HFFc6 (cell line): ENCODE data around the gene EFCAB6. TPM values are rescaled to one million over a fixed set of nuclear protein-coding genes. Genes with fewer than 3 reads are reported as not detected.

ENCODE experiments used
- DNase-seq: peaks from one replicate; pipeline ENCODE4 v3.0.0-alpha.2; 2018
- H3K27ac Mint-ChIP-seq: 2 replicates; pipeline ENCODE4 v1.8.0; 2020; ENCODE audit warnings: mild to moderate bottlenecking, mixed read lengths
- H3K27me3 Mint-ChIP-seq: 2 replicates; pipeline ENCODE4 v1.8.0; 2021; ENCODE audit warnings: mild to moderate bottlenecking, moderate library complexity, mixed read lengths; ENCODE audit not compliant: insufficient read depth
- H3K36me3 Mint-ChIP-seq: 2 replicates; pipeline ENCODE4 v1.8.0; 2021; ENCODE audit warnings: low read depth, mixed read lengths
- H3K4me1 Mint-ChIP-seq: 2 replicates; pipeline ENCODE4 v1.8.0; 2020; ENCODE audit warnings: low read depth, mixed read lengths
- H3K4me3 Mint-ChIP-seq: 2 replicates; pipeline ENCODE4 v1.8.0; 2020; ENCODE audit warnings: mild to moderate bottlenecking, moderate library complexity, mixed read lengths
- H3K9me3 Mint-ChIP-seq: 2 replicates; pipeline ENCODE4 v1.8.0; 2020; ENCODE audit warnings: mild to moderate bottlenecking, mixed read lengths
- total RNA-seq, 6 experiments: library from RNA; stranded (reverse); fragmentation: NEBNext Ultra II Directional; extraction: Animal tissue kit (Norgen Biotek cat#: 25700); gene quantifications; 2 replicates in 1 of 6; 3 replicates in 5 of 6; pipeline ENCODE4 v1.2.3, GENCODE V29; 2021
- TF ChIP-seq, protein P1 (sequence below): fragments of 200-600 bp; sonication (generic); IDR thresholded peaks from 2 replicates; pipeline ENCODE4 v1.5.0; 2021; ENCODE audit warnings: antibody characterized with exemption, mild to moderate bottlenecking

EFCAB6 gene
- total RNA-seq, 6 experiments from 2014 or later, result 0.33 to 0.95 (median 0.64) TPM

DNA sequence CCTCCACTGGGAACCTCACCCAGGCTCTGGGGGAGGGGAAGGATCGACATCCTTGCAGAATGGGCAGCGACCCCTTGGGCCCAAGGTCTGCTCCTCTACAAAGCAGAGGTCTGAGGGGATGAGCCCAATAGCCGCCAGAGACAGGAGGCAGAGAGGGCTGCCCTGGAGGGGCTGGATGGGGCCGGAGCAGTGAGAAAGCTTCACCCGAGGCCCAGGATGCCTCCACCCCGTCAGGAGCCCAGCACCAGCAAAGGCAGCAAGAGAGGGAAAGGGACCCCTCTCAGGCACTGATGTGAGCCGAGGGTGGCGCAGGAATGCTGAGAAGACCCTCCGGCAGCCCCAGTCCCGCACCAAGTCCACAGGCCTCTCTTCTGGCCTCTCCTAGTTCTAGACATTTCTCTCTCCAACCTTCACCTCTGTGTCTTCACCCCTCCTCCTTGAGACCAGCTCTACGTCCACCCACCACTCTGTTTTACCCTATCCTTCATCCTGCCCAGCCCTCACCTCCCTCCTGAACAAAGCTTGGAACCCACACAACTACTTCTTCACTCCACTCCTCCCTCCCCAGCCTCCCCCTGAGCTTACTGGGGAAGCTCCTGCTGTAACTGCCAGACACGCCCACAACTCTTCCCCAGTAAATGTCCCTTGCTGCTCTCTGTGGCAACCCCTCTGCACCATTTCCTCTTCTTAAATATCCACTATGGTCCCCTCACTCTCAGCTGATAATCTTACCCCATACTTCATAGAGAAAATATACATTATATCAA is 268.4 kb downstream of the EFCAB6 start:
- Mint-ChIP-seq H3K4me3 (no peak overlapping the region), H3K27ac (no peak overlapping the region), H3K9me3 (peaks cover 77% of the 10 kb centered on the region), H3K36me3 (peaks cover 11% of the 10 kb centered on the region), H3K4me1 (no peaks in the 10 kb centered on the region), H3K27me3 (no peaks in the 10 kb centered on the region; the same call in none of the 2 replicates)
- DNase-seq, result no peak
- TF ChIP-seq, protein P1, sequence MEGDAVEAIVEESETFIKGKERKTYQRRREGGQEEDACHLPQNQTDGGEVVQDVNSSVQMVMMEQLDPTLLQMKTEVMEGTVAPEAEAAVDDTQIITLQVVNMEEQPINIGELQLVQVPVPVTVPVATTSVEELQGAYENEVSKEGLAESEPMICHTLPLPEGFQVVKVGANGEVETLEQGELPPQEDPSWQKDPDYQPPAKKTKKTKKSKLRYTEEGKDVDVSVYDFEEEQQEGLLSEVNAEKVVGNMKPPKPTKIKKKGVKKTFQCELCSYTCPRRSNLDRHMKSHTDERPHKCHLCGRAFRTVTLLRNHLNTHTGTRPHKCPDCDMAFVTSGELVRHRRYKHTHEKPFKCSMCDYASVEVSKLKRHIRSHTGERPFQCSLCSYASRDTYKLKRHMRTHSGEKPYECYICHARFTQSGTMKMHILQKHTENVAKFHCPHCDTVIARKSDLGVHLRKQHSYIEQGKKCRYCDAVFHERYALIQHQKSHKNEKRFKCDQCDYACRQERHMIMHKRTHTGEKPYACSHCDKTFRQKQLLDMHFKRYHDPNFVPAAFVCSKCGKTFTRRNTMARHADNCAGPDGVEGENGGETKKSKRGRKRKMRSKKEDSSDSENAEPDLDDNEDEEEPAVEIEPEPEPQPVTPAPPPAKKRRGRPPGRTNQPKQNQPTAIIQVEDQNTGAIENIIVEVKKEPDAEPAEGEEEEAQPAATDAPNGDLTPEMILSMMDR, result no peak

DNA sequence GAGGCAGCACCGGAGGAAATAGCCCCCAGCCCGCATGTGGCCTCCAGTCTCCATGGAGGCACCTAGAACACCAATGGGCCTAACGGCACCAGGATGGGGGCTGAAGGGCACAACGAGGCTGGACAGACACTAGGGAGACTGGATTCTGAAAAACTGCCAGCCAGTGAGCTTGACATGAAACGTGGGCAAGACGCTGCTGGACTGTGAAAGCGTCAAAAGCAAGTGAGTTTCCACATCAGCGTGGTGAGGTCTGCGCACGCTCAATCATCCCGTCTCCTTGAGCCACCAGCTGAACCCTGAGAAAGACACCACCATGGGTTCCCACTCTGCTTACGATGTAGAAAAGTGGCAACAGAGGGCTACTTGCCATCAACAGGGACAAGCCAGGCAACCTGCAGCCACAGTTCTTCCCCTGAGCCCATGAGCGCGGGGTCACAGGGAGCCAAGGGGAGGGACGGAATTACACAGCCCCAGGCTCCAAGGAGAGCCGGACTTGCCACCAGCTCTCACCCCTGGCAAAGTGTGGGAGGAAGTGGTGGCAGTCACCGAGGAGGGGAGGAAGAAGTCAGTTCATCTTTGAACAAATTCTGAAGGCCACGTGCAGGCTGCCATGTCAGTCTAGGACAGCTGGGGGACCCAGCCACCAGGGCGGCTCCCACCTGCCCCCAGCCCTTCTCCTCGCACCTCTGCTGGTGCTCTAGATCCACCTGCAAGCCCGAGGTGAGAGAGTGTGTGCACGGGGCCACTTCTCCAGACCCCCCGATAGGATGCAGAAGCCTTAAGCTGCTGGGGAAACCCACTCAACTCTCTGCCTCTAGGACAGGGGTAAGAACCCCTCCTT is 269.2 kb downstream of the EFCAB6 start:
- peaks cover 15% of the 10 kb centered on the region for H3K36me3 Mint-ChIP-seq
- no peaks in the 10 kb centered on the region for H3K4me1 Mint-ChIP-seq
- no peaks in the 10 kb centered on the region; the same call in none of the 2 replicates for H3K27me3 Mint-ChIP-seq
- no peak overlapping the region for H3K4me3 Mint-ChIP-seq
- H3K27ac Mint-ChIP-seq, result no peak overlapping the region
- DNase-seq, result no peak
- TF ChIP-seq, protein P1, result no peak
- peaks cover 85% of the 10 kb centered on the region for H3K9me3 Mint-ChIP-seq

DNA sequence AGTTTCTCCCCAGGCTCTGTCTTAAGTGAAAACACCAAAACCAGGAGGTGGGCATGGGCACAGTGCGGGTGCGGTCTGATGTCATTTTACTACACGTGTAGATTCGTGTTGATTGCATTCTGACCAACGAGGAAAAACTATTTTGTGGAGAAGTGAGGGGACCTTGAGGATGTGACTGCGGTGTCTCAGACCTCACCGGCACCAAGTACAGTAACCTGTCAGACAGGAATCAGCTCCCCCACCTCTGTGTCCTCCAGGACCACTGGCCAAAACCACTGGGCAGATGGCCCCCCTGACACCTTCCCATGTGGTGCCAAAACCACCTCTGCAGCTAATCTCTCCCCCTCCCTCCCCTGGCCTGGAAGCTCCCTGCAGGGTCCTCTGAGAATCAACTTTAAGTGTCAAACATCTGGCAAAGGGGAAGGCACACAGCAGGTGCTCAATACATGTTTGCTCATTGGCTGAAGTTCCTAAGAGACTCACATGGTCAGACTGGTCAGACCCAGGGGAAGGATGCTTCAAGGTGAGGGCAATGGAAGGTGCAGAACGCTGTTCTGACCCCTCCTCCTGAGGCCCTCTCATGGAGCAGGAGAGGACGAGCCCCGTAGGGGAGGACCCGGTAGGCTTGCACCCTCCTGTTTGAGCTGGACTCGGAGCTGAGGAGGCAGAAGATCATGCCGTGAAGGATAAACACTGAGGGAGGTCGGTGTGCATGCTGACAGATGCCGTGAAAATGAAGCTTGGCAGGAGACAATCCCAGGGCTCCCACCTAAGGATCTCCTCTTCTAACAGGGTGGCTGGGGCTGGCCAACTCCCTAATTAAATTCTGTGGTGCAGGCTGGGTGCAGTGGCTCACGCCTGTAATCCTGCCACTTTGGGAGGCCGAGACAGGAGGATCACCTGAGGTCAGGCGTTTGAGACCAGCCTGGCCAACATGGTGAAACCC is 270.4 kb downstream of the EFCAB6 start:
- no peaks in the 10 kb centered on the region; the same call in none of the 2 replicates for H3K27me3 Mint-ChIP-seq
- DNase-seq, result no peak
- no peaks in the 10 kb centered on the region for H3K4me1 Mint-ChIP-seq
- no peak overlapping the region for H3K4me3 Mint-ChIP-seq
- H3K36me3 Mint-ChIP-seq, result peaks cover 11% of the 10 kb centered on the region
- no peak overlapping the region for H3K27ac Mint-ChIP-seq
- peaks cover 90% of the 10 kb centered on the region for H3K9me3 Mint-ChIP-seq
- TF ChIP-seq, protein P1, result no peak

DNA sequence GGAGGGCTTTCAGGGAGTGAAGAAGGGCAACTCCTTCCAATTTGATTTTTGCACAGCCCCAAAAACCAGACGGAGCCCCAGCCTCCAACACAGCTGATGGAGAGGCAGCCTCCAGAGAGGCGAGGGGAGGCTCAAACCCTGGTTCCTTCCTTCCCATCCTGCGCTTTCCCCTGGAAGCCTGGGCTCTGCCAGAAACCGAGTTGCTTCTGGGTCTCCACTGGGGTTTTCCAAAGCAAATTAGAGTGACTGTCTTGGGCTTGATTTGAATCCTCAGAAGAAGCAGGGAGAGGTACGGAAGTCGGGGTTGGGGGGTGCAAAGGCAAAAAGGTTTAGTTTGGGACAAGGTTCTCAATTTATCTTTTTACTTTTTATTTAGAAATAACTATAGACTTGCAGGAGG is 271.1 kb downstream of the EFCAB6 start:
- Mint-ChIP-seq H3K36me3 (peaks cover 10% of the 10 kb centered on the region), H3K27me3 (no peaks in the 10 kb centered on the region; the same call in none of the 2 replicates), H3K9me3 (peaks cover 83% of the 10 kb centered on the region), H3K27ac (no peak overlapping the region), H3K4me3 (no peak overlapping the region), H3K4me1 (no peaks in the 10 kb centered on the region)
- TF ChIP-seq, protein P1, result no peak
- no peak for DNase-seq

DNA sequence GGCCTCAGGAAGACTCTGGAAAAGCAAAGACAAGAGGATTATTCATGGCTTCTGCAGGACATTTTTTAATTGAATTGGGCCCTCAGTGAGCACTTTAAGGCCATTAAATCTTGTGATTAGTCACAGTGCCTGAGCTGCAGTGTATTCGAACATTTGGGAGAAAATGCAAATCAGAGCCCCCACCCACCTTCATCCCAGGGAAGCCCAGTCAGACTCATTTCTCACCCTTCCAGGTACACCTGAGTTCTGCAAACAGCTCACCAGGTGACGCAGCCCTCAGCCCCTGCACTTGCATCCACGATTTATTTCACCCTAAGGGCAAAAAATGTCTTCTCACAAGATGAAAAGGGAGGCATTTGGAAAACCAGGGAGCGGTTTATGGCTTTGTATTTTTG is 271.6 kb downstream of the EFCAB6 start:
- Mint-ChIP-seq H3K27me3 (no peaks in the 10 kb centered on the region; the same call in none of the 2 replicates), H3K9me3 (peaks cover 82% of the 10 kb centered on the region), H3K27ac (no peak overlapping the region), H3K36me3 (peaks cover 10% of the 10 kb centered on the region), H3K4me1 (no peaks in the 10 kb centered on the region), H3K4me3 (no peak overlapping the region)
- TF ChIP-seq, protein P1, result no peak
- DNase-seq, result no peak
